PC-3 (cell line): ENCODE results near the gene ADAM22. TPM values are rescaled to one million over a fixed set of nuclear protein-coding genes. Genes with fewer than 3 reads are reported as not detected.

Experiments used
- ATAC-seq: fragments of 200-7000 bp; cut with Tn5 transposase; 2 replicates; pipeline ENCODE4 v1.9.1; 2020; ENCODE audit warnings: mild to moderate bottlenecking, moderate library complexity
- BruUV-seq: library from RNA; stranded (reverse); fragments of 400-500 nt; replicated peaks from 2 replicates; lab custom pipeline; 2021; lab: Mats Ljungman, UMichigan
- CTCF ChIA-PET: fragments of 300-600 bp; sonication (Branson Sonifier 250); formaldehyde crosslinking; loops from one replicate; lab custom pipeline; 2022; ENCODE audit warnings: antibody characterized with exemption; lab: Charles Lee
- POLR2A ChIA-PET: fragments of 300-600 bp; sonication (Branson Sonifier 250); formaldehyde crosslinking; loops from one replicate; lab custom pipeline; 2022; ENCODE audit warnings: antibody characterized with exemption; ENCODE audit not compliant: unreplicated experiment; lab: Charles Lee
- DNase-seq: peaks from one replicate; pipeline ENCODE4 v3.0.0-alpha.2; 2015
- H2AFZ ChIP-seq: fragments of 300-600 bp; sonication (generic); 2 replicates; pipeline ENCODE4 v1.6.0; 2016; ENCODE audit warnings: antibody characterized with exemption, low read length
- H3F3A ChIP-seq: fragments of 300-600 bp; sonication (generic); one replicate; pipeline ENCODE4 v1.6.0; 2017; ENCODE audit warnings: antibody characterized with exemption, low read length, control low read depth, mild to moderate bottlenecking; ENCODE audit not compliant: unreplicated experiment
- H3K27ac ChIP-seq: fragments of 300-600 bp; sonication (generic); 2 replicates; pipeline ENCODE4 v1.5.1; 2016; ENCODE audit warnings: mild to moderate bottlenecking, low read length
- H3K27me3 ChIP-seq: fragments of 300-600 bp; sonication (generic); 2 replicates; pipeline ENCODE4 v1.6.1; 2016; ENCODE audit warnings: low read length, mixed read lengths
- H3K36me3 ChIP-seq: fragments of 300-600 bp; sonication (generic); 2 replicates; pipeline ENCODE4 v1.6.1; 2016; ENCODE audit warnings: low read depth, mixed run types, low read length, mixed read lengths
- H3K4me1 ChIP-seq: fragments of 300-600 bp; sonication (generic); 2 replicates; pipeline ENCODE4 v1.5.1; 2016; ENCODE audit warnings: low read length; ENCODE audit not compliant: insufficient read depth
- H3K4me2 ChIP-seq: fragments of 300-600 bp; sonication (generic); 2 replicates; pipeline ENCODE4 v1.6.0; 2016; ENCODE audit warnings: low read length
- H3K4me3 ChIP-seq: fragments of 300-600 bp; sonication (generic); 2 replicates; pipeline ENCODE4 v1.5.1; 2016; ENCODE audit warnings: mild to moderate bottlenecking, low read length, mixed read lengths
- H3K79me2 ChIP-seq: fragments of 300-600 bp; sonication (generic); 2 replicates; pipeline ENCODE4 v1.6.1; 2017; ENCODE audit warnings: low read length, mixed read lengths
- H3K9ac ChIP-seq: fragments of 300-600 bp; sonication (generic); 2 replicates; pipeline ENCODE4 v1.6.0; 2016; ENCODE audit warnings: mild to moderate bottlenecking, low read length
- H3K9me2 ChIP-seq: fragments of 300-600 bp; sonication (generic); replicated peaks from 2 replicates; pipeline ENCODE4 v1.6.1; 2016; ENCODE audit warnings: mixed run types, low read length, mixed read lengths
- H3K9me3 ChIP-seq: fragments of 300-600 bp; sonication (generic); 2 replicates; pipeline ENCODE4 v1.6.1; 2016; ENCODE audit warnings: low read length, mixed read lengths
- H4K20me1 ChIP-seq: fragments of 300-600 bp; sonication (generic); 2 replicates; pipeline ENCODE4 v1.6.1; 2016; ENCODE audit warnings: low read length, mixed read lengths
- CTCF ChIP-seq: fragments of 300-600 bp; sonication (generic); conservative IDR thresholded peaks from 2 replicates; pipeline ENCODE4 v1.5.1; 2017; ENCODE audit warnings: antibody characterized with exemption, low read depth, mild to moderate bottlenecking, low read length
- EZH2 ChIP-seq: fragments of 300-600 bp; sonication (generic); IDR thresholded peaks from one replicate; pipeline ENCODE4 v1.6.1; 2017; ENCODE audit warnings: antibody characterized with exemption, mild to moderate bottlenecking, low read length; ENCODE audit not compliant: unreplicated experiment
- EZH2phosphoT487 ChIP-seq: fragments of 300-600 bp; sonication (generic); IDR thresholded peaks from 2 replicates; pipeline ENCODE4 v1.6.1; 2018; ENCODE audit warnings: mild to moderate bottlenecking, antibody characterized with exemption, low read length, borderline replicate concordance
- intact Hi-C: fragments of 100-400 bp; cut with micrococcal nuclease; formaldehyde crosslinking; loops from 2 replicates; pipeline ENCODE4 v1.9.0; 2023
- total RNA-seq: library from RNA; depleted of rRNA; stranded (reverse); fragments of >200 nt; gene quantifications from 2 replicates; pipeline ENCODE4 v1.2.3, GENCODE V29; 2014

Gene ADAM22
- total RNA-seq, 1 experiment from 2014 or later, result 4.4 TPM

- Histone ChIP-seq H3K9me2 (no peaks in the 10 kb centered on the region), H3K36me3 (peaks cover 38% of the 10 kb centered on the region), H3F3A (no peaks in the 10 kb centered on the region), H3K4me2 (no peak overlapping the region), H4K20me1 (peaks cover 9% of the 10 kb centered on the region), H3K27me3 (no peaks in the 10 kb centered on the region), H3K27ac (no peak overlapping the region), H3K79me2 (peaks cover 43% of the 10 kb centered on the region), H3K4me1 (peaks cover 13% of the 10 kb centered on the region), H3K4me3 (no peak overlapping the region), H2AFZ (no peak overlapping the region), H3K9me3 (no peaks in the 10 kb centered on the region), H3K9ac (no peak overlapping the region)
- intact Hi-C loops, result no loop called here
- ATAC-seq (no peak), DNase-seq (no peak)
- ChIA-PET POLR2A (interaction anchor here (0.6 kb wide), 1 partner anchor 21 kb away, joined by 3 read pairs; no protein-coding TSS in a partner anchor), CTCF (no interaction called here)
- no peak for TF ChIP-seq EZH2phosphoT487
- no peak for TF ChIP-seq CTCF
- no peak for TF ChIP-seq EZH2
- BruUV-seq, result no TSS peak
Observed at GRCh38 chr7:88216276-88216675, 282.2 kb downstream of the ADAM22 start.

GRCh38 chr7:88217675-88218428 is 283.8 kb downstream of the ADAM22 start:
- DNase-seq (no peak), ATAC-seq (no peak)
- peaks cover 43% of the 10 kb centered on the region for H3K79me2 ChIP-seq

More at GRCh38 chr7:88217675-88218428, 283.8 kb downstream of the ADAM22 start:
- Histone ChIP-seq H3K9me3 (no peaks in the 10 kb centered on the region), H4K20me1 (peaks cover 9% of the 10 kb centered on the region), H3K36me3 (peaks cover 24% of the 10 kb centered on the region), H3K4me3 (peak overlapping the region; percentile 92), H2AFZ (no peak overlapping the region), H3K9me2 (no peaks in the 10 kb centered on the region), H3K27ac (no peak overlapping the region), H3K4me1 (peaks cover 14% of the 10 kb centered on the region), H3F3A (no peaks in the 10 kb centered on the region), H3K9ac (0 out of 2 replicates have a peak overlapping the region, but pooled peaks have one; percentile 90), H3K27me3 (no peaks in the 10 kb centered on the region), H3K4me2 (peak overlapping the region; percentile 98)
- ChIA-PET POLR2A (no interaction called here), CTCF (interaction anchor here (0.6 to 0.7 kb wide), 2 partner anchors 10 to 140 kb away, joined by 3 to 4 read pairs; no protein-coding TSS in a partner anchor)
- TF ChIP-seq EZH2phosphoT487, result no peak
- TF ChIP-seq EZH2, result no peak
- TF ChIP-seq CTCF, result no peak
- BruUV-seq, result no TSS peak
- intact Hi-C loops, result no loop called here
